Spleen (tissue), 11 donors: ENCODE measurements around the gene H1-8. TPM values are rescaled to one million over a fixed set of nuclear protein-coding genes. Genes with fewer than 3 reads are reported as not detected.

Source experiments
- DNase-seq: peaks from one replicate; pipeline ENCODE4 v3.0.0-alpha.2; 2020
- H3K27ac ChIP-seq, 8 donors: fragments of 200-600 bp; sonication (generic) in 7 of 8; 1 replicate in 4 of 8; 2 replicates in 4 of 8; pipeline versions ENCODE4 v1.5.0 to v1.8.0; 2016 to 2021; ENCODE audit warnings: inconsistent platforms in 4 of 8, mild to moderate bottlenecking in 4 of 8, moderate library complexity in 1 of 8
- H3K27me3 ChIP-seq, 7 donors: fragments of 200-600 bp; sonication (generic) in 6 of 7; replicated peaks in 1 of 7; 1 replicate in 4 of 7; 2 replicates in 3 of 7; pipeline versions ENCODE4 v1.5.0 to v1.8.0; 2016 to 2021; ENCODE audit warnings: inconsistent platforms in 3 of 7, mild to moderate bottlenecking in 1 of 7
- H3K36me3 ChIP-seq, 6 donors: fragments of 200-600 bp; sonication (generic) in 5 of 6; 1 replicate in 4 of 6; 2 replicates in 2 of 6; pipeline versions ENCODE4 v1.5.0 to v1.8.0; 2016 to 2021; ENCODE audit warnings: inconsistent platforms in 2 of 6
- H3K4me1 ChIP-seq, 6 donors: fragments of 200-600 bp; sonication (generic) in 5 of 6; 1 replicate in 3 of 6; 2 replicates in 3 of 6; pipeline versions ENCODE4 v1.5.0 to v1.8.0; 2016 to 2021; ENCODE audit warnings: inconsistent platforms in 3 of 6
- H3K4me3 ChIP-seq, 8 donors: fragments of 200-600 bp; sonication (generic) in 7 of 8; 1 replicate in 4 of 8; 2 replicates in 4 of 8; pipeline versions ENCODE4 v1.5.0 to v1.8.0; 2016 to 2021; ENCODE audit warnings: inconsistent platforms in 4 of 8, mild to moderate bottlenecking in 4 of 8, moderate library complexity in 2 of 8
- H3K9me3 ChIP-seq, 8 donors: fragments of 200-600 bp; sonication (generic) in 7 of 8; 1 replicate in 4 of 8; 2 replicates in 4 of 8; pipeline versions ENCODE4 v1.5.0 to v1.8.0; 2016 to 2021; ENCODE audit warnings: inconsistent platforms in 4 of 8
- POLR2A ChIP-seq, 3 donors: fragments of 450-650 bp; IDR thresholded peaks; one replicate each; pipeline ENCODE4 v1.5.1; 2017; ENCODE audit warnings: antibody characterized with exemption in 3 of 3, mild to moderate bottlenecking in 1 of 3
- POLR2AphosphoS5 ChIP-seq, 3 donors: sonication (generic); formaldehyde crosslinking; IDR thresholded peaks; one replicate each; pipeline ENCODE4 v1.5.1; 2017; ENCODE audit warnings: antibody characterized with exemption in 3 of 3
- WGBS, 5 donors: extraction: QIAGEN DNeasy Blood & Tissue Kit in 3 of 5; methylation state at CpG; one replicate each; pipeline versions ENCODE4 v1.1.5 to v1.1.7; 2013 to 2018; 5-methylcytosine and 5-hydroxymethylcytosine counted together
- intact Hi-C: fragments of 100-400 bp; cut with DNase I; formaldehyde crosslinking; loops from one replicate; pipeline ENCODE4 v1.15.0; 2023; ENCODE audit warnings: low total_unique reads
- polyA plus RNA-seq, 3 donors: library from polyadenylated mRNA; stranded (reverse); fragments of 200-250 nt; gene quantifications; one replicate each; pipeline ENCODE4 v1.2.1, GENCODE V29; 2013
- total RNA-seq, 7 donors: library from RNA; depleted of rRNA in 3 of 7; stranded (reverse); fragments of >200 nt in 3 of 7; fragmentation: NEBNext Ultra II Directional in 4 of 7; extraction: Animal tissue kit (Norgen Biotek cat#: 25700) in 4 of 7; gene quantifications; one replicate each; pipeline versions ENCODE4 v1.1.0 to v1.2.1, GENCODE V29; 2016 to 2021
- TF ChIP-seq, protein P1 (sequence below), 11 experiments: fragments of 200-600 bp in 7 of 11; fragments of 450-650 bp in 4 of 11; sonication (generic) in 4 of 11; IDR thresholded peaks in 8 of 11; conservative IDR thresholded peaks in 3 of 11; 1 replicate in 7 of 11; 2 replicates in 4 of 11; pipeline versions ENCODE4 v1.4.0 to v1.8.0; 2016 to 2021; ENCODE audit warnings: antibody characterized with exemption in 11 of 11, inconsistent platforms in 4 of 11, mild to moderate bottlenecking in 1 of 11
- donor health status: healthy with polysubstance abuse.
- donor health status: DM: no; HTN: no; CAD: no; lungs with moderate emphysema.
- donor health status: DM: no; HTN: no; CAD: no.
- donor health status: Bipolar disorder and iron deficiency.
- donor health status: healthy.
- donor health status: DM: no; HTN: no; CAD: no.
- donor health status: DM: yes; HTN: yes; CAD: no.

H1-8 gene
- total and polyA plus RNA-seq, 10 donors: not detected

- no peak for TF ChIP-seq POLR2AphosphoS5 (IDR thresholded peaks at IDR 0.05)
- TF ChIP-seq POLR2A (IDR thresholded peaks at IDR 0.05): no peak
- TF ChIP-seq, protein P1, sequence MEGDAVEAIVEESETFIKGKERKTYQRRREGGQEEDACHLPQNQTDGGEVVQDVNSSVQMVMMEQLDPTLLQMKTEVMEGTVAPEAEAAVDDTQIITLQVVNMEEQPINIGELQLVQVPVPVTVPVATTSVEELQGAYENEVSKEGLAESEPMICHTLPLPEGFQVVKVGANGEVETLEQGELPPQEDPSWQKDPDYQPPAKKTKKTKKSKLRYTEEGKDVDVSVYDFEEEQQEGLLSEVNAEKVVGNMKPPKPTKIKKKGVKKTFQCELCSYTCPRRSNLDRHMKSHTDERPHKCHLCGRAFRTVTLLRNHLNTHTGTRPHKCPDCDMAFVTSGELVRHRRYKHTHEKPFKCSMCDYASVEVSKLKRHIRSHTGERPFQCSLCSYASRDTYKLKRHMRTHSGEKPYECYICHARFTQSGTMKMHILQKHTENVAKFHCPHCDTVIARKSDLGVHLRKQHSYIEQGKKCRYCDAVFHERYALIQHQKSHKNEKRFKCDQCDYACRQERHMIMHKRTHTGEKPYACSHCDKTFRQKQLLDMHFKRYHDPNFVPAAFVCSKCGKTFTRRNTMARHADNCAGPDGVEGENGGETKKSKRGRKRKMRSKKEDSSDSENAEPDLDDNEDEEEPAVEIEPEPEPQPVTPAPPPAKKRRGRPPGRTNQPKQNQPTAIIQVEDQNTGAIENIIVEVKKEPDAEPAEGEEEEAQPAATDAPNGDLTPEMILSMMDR (IDR thresholded peaks at IDR 0.05 in 8 of 11, conservative IDR thresholded peaks at IDR 0.05 in 3 of 11): no peak
- 73 to 90% (median 88%) methylated on average over 3 of the region's 3 CpGs for WGBS, 5 donors
- intact Hi-C loops: no loop called here
Observed at GRCh38 chr3:129536804-129537203, 6.2 kb upstream of the H1-8 start.

GRCh38 chr3:129539206-129539605 lies 3.8 kb upstream of the H1-8 start:
- 84 to 92% (median 91%) methylated on average over 8 of the region's 8 CpGs for WGBS, 5 donors
- no peaks in the 10 kb centered on the region for H3K4me1 ChIP-seq
- H3K27ac ChIP-seq: no peak overlapping the region
- no peaks in the 10 kb centered on the region for H3K27me3 ChIP-seq
- intact Hi-C loops: no loop called here
- no peak overlapping the region for H3K4me3 ChIP-seq
- TF ChIP-seq POLR2A (IDR thresholded peaks at IDR 0.05) (no peak), POLR2AphosphoS5 (IDR thresholded peaks at IDR 0.05) (no peak)
- TF ChIP-seq, protein P1 (IDR thresholded peaks at IDR 0.05 in 8 of 11, conservative IDR thresholded peaks at IDR 0.05 in 3 of 11): no peak
- DNase-seq: no peak
- H3K36me3 ChIP-seq: no peaks in the 10 kb centered on the region
- no peaks in the 10 kb centered on the region for H3K9me3 ChIP-seq

More at GRCh38 chr3:129536804-129537203, 6.2 kb upstream of the H1-8 start:
- no peaks in the 10 kb centered on the region for H3K36me3 ChIP-seq
- no peaks in the 10 kb centered on the region for H3K9me3 ChIP-seq
- H3K4me1 ChIP-seq: no peaks in the 10 kb centered on the region
- H3K27me3 ChIP-seq: no peaks in the 10 kb centered on the region
- no peak overlapping the region for H3K27ac ChIP-seq
- no peak for DNase-seq
- H3K4me3 ChIP-seq: no peak overlapping the region

DNA sequence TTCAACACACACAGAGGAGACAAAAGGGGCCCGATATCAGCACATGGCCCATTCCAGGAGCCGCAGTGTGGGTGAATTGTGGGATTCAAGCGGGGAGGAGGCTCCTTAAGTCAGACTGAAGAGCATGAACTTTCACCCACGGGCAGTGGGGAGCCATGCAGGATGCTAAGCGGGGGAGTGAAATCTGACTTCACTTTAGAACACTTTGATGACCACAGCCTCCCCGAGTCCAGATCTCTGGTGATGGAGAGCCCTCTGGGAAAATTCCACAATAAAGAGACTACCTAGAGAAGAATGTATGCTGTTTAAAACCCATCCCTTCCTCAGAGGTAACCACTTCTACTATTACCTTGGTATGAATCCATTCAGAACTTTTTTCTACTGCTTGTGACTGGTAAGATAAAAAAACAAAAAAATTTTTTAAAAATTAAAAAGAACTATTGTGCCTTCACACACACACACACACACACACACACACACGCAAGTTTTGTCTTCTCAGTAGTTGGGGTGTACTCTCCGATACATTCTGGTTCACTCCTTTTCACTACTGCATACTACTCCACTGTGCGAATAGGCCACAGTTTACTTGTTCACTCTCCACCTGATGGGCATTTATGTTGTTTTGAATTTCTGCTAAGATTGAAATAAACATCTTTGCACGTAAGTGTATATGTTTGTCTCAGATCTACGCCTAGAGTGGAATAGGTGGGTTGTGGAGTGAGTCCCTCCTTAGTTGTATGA lies 2.0 kb upstream of the H1-8 start:
- H3K36me3 ChIP-seq: no peaks in the 10 kb centered on the region
- no peak for DNase-seq
- H3K4me3 ChIP-seq: no peak overlapping the region
- intact Hi-C loops: no loop called here
- WGBS, 5 donors: 91 to 95% (median 92%) methylated on average over 11 of the region's 11 CpGs
- H3K27me3 ChIP-seq: no peaks in the 10 kb centered on the region
- no peaks in the 10 kb centered on the region for H3K4me1 ChIP-seq
- no peak for TF ChIP-seq POLR2AphosphoS5 (IDR thresholded peaks at IDR 0.05)
- TF ChIP-seq, protein P1 (IDR thresholded peaks at IDR 0.05 in 8 of 11, conservative IDR thresholded peaks at IDR 0.05 in 3 of 11): no peak
- TF ChIP-seq POLR2A (IDR thresholded peaks at IDR 0.05): no peak
- H3K9me3 ChIP-seq: no peaks in the 10 kb centered on the region
- H3K27ac ChIP-seq: no peak overlapping the region

GRCh38 chr3:129542747-129543146 lies 228 bp upstream of the H1-8 start:
- Histone ChIP-seq H3K27me3 (no peaks in the 10 kb centered on the region), H3K9me3 (no peaks in the 10 kb centered on the region), H3K4me1 (no peaks in the 10 kb centered on the region), H3K27ac (no peak overlapping the region), H3K36me3 (no peaks in the 10 kb centered on the region), H3K4me3 (no peak overlapping the region)
- TF ChIP-seq POLR2A (IDR thresholded peaks at IDR 0.05): no peak
- no peak for TF ChIP-seq POLR2AphosphoS5 (IDR thresholded peaks at IDR 0.05)
- TF ChIP-seq, protein P1 (IDR thresholded peaks at IDR 0.05 in 8 of 11, conservative IDR thresholded peaks at IDR 0.05 in 3 of 11): no peak
- no peak for DNase-seq
- intact Hi-C loops: no loop called here
- WGBS, 5 donors: 72 to 96% (median 93%) methylated on average over 3 to 5 of the region's 5 CpGs
